ENCODE data around the gene NBEA.

- no peak for TF ChIP-seq POLR2A (IDR thresholded peaks at IDR 0.05)
- TF ChIP-seq, protein P1, sequence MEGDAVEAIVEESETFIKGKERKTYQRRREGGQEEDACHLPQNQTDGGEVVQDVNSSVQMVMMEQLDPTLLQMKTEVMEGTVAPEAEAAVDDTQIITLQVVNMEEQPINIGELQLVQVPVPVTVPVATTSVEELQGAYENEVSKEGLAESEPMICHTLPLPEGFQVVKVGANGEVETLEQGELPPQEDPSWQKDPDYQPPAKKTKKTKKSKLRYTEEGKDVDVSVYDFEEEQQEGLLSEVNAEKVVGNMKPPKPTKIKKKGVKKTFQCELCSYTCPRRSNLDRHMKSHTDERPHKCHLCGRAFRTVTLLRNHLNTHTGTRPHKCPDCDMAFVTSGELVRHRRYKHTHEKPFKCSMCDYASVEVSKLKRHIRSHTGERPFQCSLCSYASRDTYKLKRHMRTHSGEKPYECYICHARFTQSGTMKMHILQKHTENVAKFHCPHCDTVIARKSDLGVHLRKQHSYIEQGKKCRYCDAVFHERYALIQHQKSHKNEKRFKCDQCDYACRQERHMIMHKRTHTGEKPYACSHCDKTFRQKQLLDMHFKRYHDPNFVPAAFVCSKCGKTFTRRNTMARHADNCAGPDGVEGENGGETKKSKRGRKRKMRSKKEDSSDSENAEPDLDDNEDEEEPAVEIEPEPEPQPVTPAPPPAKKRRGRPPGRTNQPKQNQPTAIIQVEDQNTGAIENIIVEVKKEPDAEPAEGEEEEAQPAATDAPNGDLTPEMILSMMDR (IDR thresholded peaks at IDR 0.05) = no peak
Measured at GRCh38 chr13:35378939-35379338, 436.9 kb downstream of the NBEA start.
